Measurements from ENCODE around the gene CYB561A3.

The CYB561A3 gene

GRCh38 chr11:61357894-61358239, 3.8 kb downstream of the CYB561A3 start:
- peak; percentile 36 for DNase-seq
- Mint-ChIP-seq H3K4me3 (peak overlapping the region; percentile 86 to 90), H3K4me1 (peaks cover 51 to 81% of the 10 kb centered on the region in 2 donors)

DNA sequence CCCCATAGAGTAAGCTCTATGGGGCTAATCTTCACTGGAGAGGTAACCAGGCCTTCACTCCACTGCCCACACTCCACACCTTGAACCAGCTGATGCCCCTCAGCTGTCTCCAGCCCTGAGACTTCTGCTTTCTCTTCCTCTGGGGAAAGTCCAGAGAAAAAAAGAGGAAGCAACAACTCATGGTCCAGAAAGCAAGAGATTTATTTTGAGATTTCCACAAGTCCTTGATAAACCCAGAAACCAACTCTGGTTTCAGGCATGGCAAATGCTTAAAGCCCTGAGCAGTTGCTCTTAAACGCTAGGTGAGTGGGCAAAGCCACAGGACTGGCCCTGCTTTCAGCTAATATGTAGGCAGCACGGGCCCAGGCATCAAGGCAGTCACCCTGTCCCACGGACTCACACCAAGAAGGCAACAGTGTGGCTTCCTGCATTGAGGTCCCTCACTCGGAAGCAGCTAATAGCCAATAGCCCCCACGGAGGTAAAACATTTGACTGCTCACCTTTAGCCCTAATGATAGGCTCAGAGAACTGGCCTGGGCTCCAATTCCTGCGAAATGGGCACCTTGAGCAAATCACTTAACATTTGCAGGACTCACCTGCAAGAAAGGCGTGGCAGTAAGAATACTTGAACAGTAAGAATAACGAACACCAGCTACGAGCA, 4.3 kb downstream of the CYB561A3 start:
- Mint-ChIP-seq H3K9me3 (no peaks in the 10 kb centered on the region), H3K36me3 (peaks cover 36 to 55% of the 10 kb centered on the region in 2 donors), H3K4me1 (peaks cover 52 to 82% of the 10 kb centered on the region in 2 donors), H3K27me3 (no peaks in the 10 kb centered on the region), H3K27ac (peak overlapping the region; percentile 99), H3K4me3 (peak overlapping the region; percentile 86 to 90)
- DNase-seq: peak; percentile 84
- peak; percentile 80 for ATAC-seq (replicated peaks)

More at GRCh38 chr11:61357894-61358239, 3.8 kb downstream of the CYB561A3 start:
- no peaks in the 10 kb centered on the region for H3K9me3 Mint-ChIP-seq
- H3K27ac Mint-ChIP-seq: peak overlapping the region; percentile 99
- peaks cover 35 to 54% of the 10 kb centered on the region in 2 donors for H3K36me3 Mint-ChIP-seq
- no peaks in the 10 kb centered on the region for H3K27me3 Mint-ChIP-seq
- ATAC-seq (replicated peaks): no peak

- Mint-ChIP-seq H3K9me3 (no peaks in the 10 kb centered on the region), H3K4me3 (peak overlapping the region; percentile 86 to 90), H3K27me3 (no peaks in the 10 kb centered on the region), H3K27ac (peak overlapping the region; percentile 99), H3K36me3 (peaks cover 36 to 56% of the 10 kb centered on the region in 2 donors), H3K4me1 (peaks cover 52 to 84% of the 10 kb centered on the region in 2 donors)
- DNase-seq (peak; percentile 59), ATAC-seq (replicated peaks) (peak; percentile 51 to 55)
Measured at GRCh38 chr11:61356706-61357105, 5.0 kb downstream of the CYB561A3 start.

- DNase-seq: no peak
- H3K27me3 Mint-ChIP-seq: no peaks in the 10 kb centered on the region
- peaks cover 49 to 79% of the 10 kb centered on the region in 2 donors for H3K4me1 Mint-ChIP-seq
- peak overlapping the region; percentile 97 for H3K27ac Mint-ChIP-seq
- H3K9me3 Mint-ChIP-seq: no peaks in the 10 kb centered on the region
- H3K36me3 Mint-ChIP-seq: peaks cover 49 to 57% of the 10 kb centered on the region in 2 donors
- ATAC-seq (replicated peaks): no peak
- peak overlapping the region; percentile 86 to 90 for H3K4me3 Mint-ChIP-seq
Measured at GRCh38 chr11:61354208-61354607, 7.5 kb downstream of the CYB561A3 start.

GRCh38 chr11:61353131-61354067, 8.3 kb downstream of the CYB561A3 start:
- Mint-ChIP-seq H3K36me3 (peaks cover 51 to 64% of the 10 kb centered on the region in 2 donors), H3K27me3 (no peaks in the 10 kb centered on the region), H3K4me3 (peak overlapping the region; percentile 86 to 90), H3K9me3 (no peaks in the 10 kb centered on the region), H3K27ac (peak overlapping the region; percentile 97), H3K4me1 (peaks cover 44 to 79% of the 10 kb centered on the region in 2 donors)
- no peak for DNase-seq
- no peak for ATAC-seq (replicated peaks)

DNA sequence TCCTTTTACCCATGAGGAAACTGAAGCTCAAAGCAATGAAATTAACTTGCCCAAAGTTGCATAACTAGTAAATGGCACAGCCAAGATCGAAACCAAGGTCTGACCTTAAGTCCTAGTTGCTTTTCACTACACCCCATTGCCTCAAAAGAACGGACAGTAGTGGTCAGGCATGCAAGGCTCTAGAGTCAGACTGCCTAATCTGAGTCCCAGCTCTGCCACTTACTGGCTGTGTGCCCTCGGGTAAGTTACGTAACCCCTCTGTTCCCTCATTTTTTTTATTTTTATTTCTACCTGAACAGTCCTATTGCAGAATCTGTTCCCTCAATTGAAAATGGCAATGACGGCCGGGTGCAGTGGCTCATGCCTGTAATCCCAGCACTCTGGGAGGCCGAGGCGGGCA, 9.6 kb downstream of the CYB561A3 start:
- DNase-seq: no peak
- Mint-ChIP-seq H3K27ac (peak overlapping the region; percentile 47), H3K27me3 (no peaks in the 10 kb centered on the region), H3K4me1 (peaks cover 43 to 76% of the 10 kb centered on the region in 2 donors), H3K4me3 (no peak overlapping the region), H3K36me3 (peaks cover 51 to 74% of the 10 kb centered on the region in 2 donors), H3K9me3 (no peaks in the 10 kb centered on the region)
- ATAC-seq (replicated peaks): no peak

DNA sequence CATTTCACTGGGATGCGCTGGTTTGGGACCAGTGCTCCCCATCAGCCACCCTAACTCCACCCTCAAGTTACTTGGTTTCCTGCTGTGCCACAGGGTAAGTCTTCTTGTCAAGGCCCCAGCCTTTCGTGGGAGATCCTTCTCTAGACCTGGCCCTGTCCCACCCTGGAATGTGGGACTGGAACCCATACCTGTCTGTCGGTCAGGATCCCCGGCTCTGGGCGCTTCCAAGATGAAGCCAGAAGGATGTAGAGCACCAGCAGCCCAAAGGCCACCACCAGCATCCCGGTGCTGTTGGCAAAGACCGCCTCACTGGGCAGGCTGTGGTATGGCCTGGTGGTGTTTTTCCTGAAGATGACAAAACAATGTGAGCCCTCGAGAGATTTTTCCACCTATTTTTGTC, 10.9 kb downstream of the CYB561A3 start:
- Mint-ChIP-seq H3K9me3 (no peaks in the 10 kb centered on the region), H3K4me1 (peaks cover 37 to 76% of the 10 kb centered on the region in 2 donors), H3K4me3 (peak overlapping the region in 1 of 2 donors; percentile 10), H3K36me3 (peaks cover 48 to 77% of the 10 kb centered on the region in 2 donors), H3K27me3 (no peaks in the 10 kb centered on the region), H3K27ac (no peak overlapping the region)
- ATAC-seq (replicated peaks): no peak
- DNase-seq: no peak

- peaks cover 47 to 75% of the 10 kb centered on the region in 2 donors for H3K36me3 Mint-ChIP-seq
- peaks cover 38 to 77% of the 10 kb centered on the region in 2 donors for H3K4me1 Mint-ChIP-seq
- H3K9me3 Mint-ChIP-seq: no peaks in the 10 kb centered on the region
- no peak overlapping the region for H3K4me3 Mint-ChIP-seq
- no peak for ATAC-seq (replicated peaks)
- H3K27me3 Mint-ChIP-seq: no peaks in the 10 kb centered on the region
- H3K27ac Mint-ChIP-seq: peak overlapping the region; percentile 81
- DNase-seq: no peak
Measured at GRCh38 chr11:61350336-61350735, 11.3 kb downstream of the CYB561A3 start.

DNA sequence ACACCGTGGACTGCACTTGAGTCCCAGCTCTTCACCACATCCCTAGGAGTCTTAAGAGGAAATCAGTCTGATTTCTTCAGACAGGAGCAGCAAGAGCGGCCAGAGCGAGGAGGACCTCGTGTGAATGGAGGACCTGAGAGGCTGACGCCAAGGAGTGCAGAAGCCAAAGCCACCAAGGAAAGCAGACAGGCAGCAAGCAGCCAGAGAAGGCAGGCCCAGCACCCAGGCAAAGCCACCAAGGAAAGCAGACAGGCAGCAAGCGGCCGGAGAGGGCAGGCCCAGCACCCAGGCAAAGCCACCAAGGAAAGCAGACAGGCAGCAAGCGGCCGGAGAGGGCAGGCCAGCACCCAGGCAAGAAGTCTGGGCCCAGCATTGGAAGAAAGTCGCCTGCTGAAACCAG, 11.8 kb downstream of the CYB561A3 start:
- Mint-ChIP-seq H3K27ac (peak overlapping the region; percentile 81), H3K9me3 (no peaks in the 10 kb centered on the region), H3K4me3 (no peak overlapping the region), H3K36me3 (peaks cover 43 to 71% of the 10 kb centered on the region in 2 donors), H3K4me1 (peaks cover 35 to 72% of the 10 kb centered on the region in 2 donors), H3K27me3 (no peaks in the 10 kb centered on the region)
- DNase-seq (no peak), ATAC-seq (replicated peaks) (no peak)

GRCh38 chr11:61349189-61349751, 12.4 kb downstream of the CYB561A3 start:
- Mint-ChIP-seq H3K27ac (peak overlapping the region; percentile 81), H3K27me3 (no peaks in the 10 kb centered on the region), H3K36me3 (peaks cover 47 to 73% of the 10 kb centered on the region in 2 donors), H3K4me3 (no peak overlapping the region), H3K4me1 (peaks cover 35 to 68% of the 10 kb centered on the region in 2 donors), H3K9me3 (no peaks in the 10 kb centered on the region)
- ATAC-seq (replicated peaks) (no peak), DNase-seq (no peak)

DNA sequence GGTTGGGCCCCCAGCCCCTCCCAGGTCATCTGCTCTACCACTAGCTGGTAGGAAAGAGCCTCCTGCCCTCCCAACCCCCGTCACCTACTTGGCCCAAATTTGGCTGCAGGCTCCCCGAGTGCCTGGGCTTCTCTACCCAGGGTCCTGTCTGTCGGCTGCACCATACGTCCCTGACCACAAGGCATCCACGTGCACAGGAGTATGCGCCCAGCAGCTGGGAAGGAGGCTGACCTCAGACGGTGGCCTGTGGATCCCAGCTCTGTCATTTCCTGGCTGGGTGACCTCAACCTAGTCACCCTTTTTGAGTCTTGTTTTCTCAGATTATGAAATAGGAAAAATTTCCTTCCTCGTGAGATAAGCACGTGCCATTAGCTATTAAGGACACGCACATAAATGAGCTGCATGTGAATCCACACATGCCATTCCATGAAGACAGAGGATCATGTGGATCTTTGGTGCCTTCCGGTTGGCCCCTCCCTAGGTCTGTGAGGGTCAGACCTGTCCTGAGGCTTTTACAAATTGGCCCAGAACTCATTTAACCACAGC, 13.7 kb downstream of the CYB561A3 start:
- ATAC-seq (replicated peaks) (no peak), DNase-seq (no peak)
- Mint-ChIP-seq H3K4me3 (no peak overlapping the region), H3K27ac (peak overlapping the region; percentile 62), H3K4me1 (peaks cover 23 to 55% of the 10 kb centered on the region in 2 donors), H3K36me3 (peaks cover 35 to 63% of the 10 kb centered on the region in 2 donors), H3K27me3 (no peaks in the 10 kb centered on the region), H3K9me3 (no peaks in the 10 kb centered on the region)

GRCh38 chr11:61345954-61346843, 15.5 kb downstream of the CYB561A3 start:
- Mint-ChIP-seq H3K4me3 (peak overlapping the region in 1 of 2 donors; percentile 31), H3K27ac (peak overlapping the region; percentile 78), H3K36me3 (peaks cover 35 to 61% of the 10 kb centered on the region in 2 donors), H3K27me3 (no peaks in the 10 kb centered on the region), H3K9me3 (no peaks in the 10 kb centered on the region), H3K4me1 (peaks cover 27 to 59% of the 10 kb centered on the region in 2 donors)
- peak; percentile 14 to 22 for ATAC-seq (replicated peaks)
- no peak for DNase-seq

GRCh38 chr11:61345170-61345610, 16.5 kb downstream of the CYB561A3 start:
- no peaks in the 10 kb centered on the region for H3K9me3 Mint-ChIP-seq
- peaks cover 38 to 63% of the 10 kb centered on the region in 2 donors for H3K36me3 Mint-ChIP-seq
- H3K27ac Mint-ChIP-seq: peak overlapping the region; percentile 65
- peaks cover 31 to 59% of the 10 kb centered on the region in 2 donors for H3K4me1 Mint-ChIP-seq
- no peaks in the 10 kb centered on the region for H3K27me3 Mint-ChIP-seq
- ATAC-seq (replicated peaks): peak in 1 of 2 donors; percentile 21
- DNase-seq: no peak
- H3K4me3 Mint-ChIP-seq: no peak overlapping the region
